ENCODE measurements around the gene SPSB1.

Gene SPSB1

DNA sequence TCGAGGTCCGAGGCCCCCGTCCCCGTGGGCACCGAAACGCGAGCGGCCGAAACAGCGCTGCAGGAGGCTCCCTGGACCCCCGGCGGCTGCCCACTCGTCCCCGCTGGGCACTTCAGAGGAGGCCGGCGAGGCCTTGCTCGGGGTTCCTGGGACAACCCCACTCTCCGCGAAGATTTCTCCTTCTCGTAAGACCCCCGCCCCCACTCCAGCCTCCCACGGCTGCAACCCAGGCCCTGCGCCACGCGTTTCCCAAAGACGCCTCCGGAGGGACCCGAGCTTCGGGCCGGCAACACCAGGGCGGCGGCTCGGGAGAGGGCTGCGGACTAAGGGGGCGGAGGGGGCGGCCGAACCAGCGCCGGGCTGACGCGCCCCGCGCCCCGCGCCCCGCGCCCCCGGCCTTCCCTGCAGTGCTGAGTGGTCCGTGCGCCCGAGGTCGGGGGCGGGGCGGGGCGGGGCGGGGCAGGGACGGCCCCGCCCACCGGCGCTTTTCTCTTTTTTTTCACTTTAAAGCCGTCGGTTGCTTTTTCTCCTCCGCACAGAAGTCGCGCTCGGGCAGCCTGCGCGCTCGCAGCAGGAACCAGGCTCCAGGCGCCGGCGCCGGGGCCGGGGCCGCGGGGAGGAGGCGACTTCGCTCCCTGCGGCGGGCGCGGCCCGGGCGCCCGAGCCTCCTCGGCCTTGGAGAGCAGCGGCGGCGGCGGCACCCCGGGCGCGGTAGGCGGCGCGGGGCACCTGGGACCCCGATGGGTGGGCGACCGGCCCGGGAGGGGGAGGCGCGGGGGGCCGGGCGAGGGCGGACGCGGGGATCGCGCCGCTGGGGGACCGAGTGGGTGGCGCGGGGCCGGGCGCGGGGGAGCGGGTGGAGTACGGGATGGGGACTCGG, at the start of gene SPSB1:
Gene SPSB1, plus strand, starts transcription at position 534 of the 880 bp plus-strand sequence. CDS start 62,998 bp downstream, outside the sequence.
- ChIA-PET POLR2A (no interaction called here), CTCF (interaction anchor here (0.8 to 5.8 kb wide), 5 partner anchors 11 to 203 kb away, joined by 3 to 91 read pairs (median 44); no protein-coding TSS in a partner anchor)
- Histone ChIP-seq H3K36me3 (ENCODE audit: control insufficient read depth in 2 of 2, insufficient read depth in 1 of 2, low read length in 2 of 2) (peaks cover 0 to 3% of the 10 kb centered on the region in 2 experiments; a peak in 1 of 3 replicates), H3K27ac (ENCODE audit: extremely low read depth, low read depth, low read length) (peak within 1 kb of the TSS; percentile 48; the same call in 1 of the 2 replicates), H3K4me1 (ENCODE audit: control insufficient read depth, insufficient read depth, low read length) (no peaks in the 10 kb centered on the region), H3K9me3 (ENCODE audit: control insufficient read depth, insufficient read depth, low read depth, low read length) (no peaks in the 10 kb centered on the region), H3K4me3 (ENCODE audit: low read depth, low read length) (peak within 1 kb of the TSS; percentile 67)
- TF ChIP-seq, protein P1, sequence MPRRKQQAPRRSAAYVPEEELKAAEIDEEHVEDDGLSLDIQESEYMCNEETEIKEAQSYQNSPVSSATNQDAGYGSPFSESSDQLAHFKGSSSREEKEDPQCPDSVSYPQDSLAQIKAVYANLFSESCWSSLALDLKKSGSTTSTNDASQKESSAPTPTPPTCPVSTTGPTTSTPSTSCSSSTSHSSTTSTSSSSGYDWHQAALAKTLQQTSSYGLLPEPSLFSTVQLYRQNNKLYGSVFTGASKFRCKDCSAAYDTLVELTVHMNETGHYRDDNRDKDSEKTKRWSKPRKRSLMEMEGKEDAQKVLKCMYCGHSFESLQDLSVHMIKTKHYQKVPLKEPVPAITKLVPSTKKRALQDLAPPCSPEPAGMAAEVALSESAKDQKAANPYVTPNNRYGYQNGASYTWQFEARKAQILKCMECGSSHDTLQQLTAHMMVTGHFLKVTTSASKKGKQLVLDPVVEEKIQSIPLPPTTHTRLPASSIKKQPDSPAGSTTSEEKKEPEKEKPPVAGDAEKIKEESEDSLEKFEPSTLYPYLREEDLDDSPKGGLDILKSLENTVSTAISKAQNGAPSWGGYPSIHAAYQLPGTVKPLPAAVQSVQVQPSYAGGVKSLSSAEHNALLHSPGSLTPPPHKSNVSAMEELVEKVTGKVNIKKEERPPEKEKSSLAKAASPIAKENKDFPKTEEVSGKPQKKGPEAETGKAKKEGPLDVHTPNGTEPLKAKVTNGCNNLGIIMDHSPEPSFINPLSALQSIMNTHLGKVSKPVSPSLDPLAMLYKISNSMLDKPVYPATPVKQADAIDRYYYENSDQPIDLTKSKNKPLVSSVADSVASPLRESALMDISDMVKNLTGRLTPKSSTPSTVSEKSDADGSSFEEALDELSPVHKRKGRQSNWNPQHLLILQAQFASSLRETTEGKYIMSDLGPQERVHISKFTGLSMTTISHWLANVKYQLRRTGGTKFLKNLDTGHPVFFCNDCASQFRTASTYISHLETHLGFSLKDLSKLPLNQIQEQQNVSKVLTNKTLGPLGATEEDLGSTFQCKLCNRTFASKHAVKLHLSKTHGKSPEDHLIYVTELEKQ (tag by site-specific recombination; IDR thresholded peaks at IDR 0.05; ENCODE audit: borderline replicate concordance) = no peak
- TF ChIP-seq ZBTB8A (tag by site-specific recombination; IDR thresholded peaks at IDR 0.05) = peak; percentile 81
- TF ChIP-seq ZNF501 (tag by site-specific recombination; IDR thresholded peaks at IDR 0.05) = no peak
- peak; percentile 40 for TF ChIP-seq SP3 (tag by site-specific recombination; IDR thresholded peaks at IDR 0.05)
- TF ChIP-seq ZBTB20 (tag by site-specific recombination; IDR thresholded peaks at IDR 0.05) = 0 out of 2 replicates have a peak, but pooled peaks have one; percentile 16
- peak; percentile 30; the same call in 1 of the 2 replicates for TF ChIP-seq ZIC2 (tag by site-specific recombination; IDR thresholded peaks at IDR 0.05)
- TF ChIP-seq, protein P2, sequence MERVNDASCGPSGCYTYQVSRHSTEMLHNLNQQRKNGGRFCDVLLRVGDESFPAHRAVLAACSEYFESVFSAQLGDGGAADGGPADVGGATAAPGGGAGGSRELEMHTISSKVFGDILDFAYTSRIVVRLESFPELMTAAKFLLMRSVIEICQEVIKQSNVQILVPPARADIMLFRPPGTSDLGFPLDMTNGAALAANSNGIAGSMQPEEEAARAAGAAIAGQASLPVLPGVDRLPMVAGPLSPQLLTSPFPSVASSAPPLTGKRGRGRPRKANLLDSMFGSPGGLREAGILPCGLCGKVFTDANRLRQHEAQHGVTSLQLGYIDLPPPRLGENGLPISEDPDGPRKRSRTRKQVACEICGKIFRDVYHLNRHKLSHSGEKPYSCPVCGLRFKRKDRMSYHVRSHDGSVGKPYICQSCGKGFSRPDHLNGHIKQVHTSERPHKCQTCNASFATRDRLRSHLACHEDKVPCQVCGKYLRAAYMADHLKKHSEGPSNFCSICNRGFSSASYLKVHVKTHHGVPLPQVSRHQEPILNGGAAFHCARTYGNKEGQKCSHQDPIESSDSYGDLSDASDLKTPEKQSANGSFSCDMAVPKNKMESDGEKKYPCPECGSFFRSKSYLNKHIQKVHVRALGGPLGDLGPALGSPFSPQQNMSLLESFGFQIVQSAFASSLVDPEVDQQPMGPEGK (tag by site-specific recombination; IDR thresholded peaks at IDR 0.05) = peak; percentile 63
- TF ChIP-seq, protein P3, sequence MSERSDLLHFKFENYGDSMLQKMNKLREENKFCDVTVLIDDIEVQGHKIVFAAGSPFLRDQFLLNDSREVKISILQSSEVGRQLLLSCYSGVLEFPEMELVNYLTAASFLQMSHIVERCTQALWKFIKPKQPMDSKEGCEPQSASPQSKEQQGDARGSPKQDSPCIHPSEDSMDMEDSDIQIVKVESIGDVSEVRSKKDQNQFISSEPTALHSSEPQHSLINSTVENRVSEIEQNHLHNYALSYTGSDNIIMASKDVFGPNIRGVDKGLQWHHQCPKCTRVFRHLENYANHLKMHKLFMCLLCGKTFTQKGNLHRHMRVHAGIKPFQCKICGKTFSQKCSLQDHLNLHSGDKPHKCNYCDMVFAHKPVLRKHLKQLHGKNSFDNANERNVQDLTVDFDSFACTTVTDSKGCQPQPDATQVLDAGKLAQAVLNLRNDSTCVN (tag by site-specific recombination; optimal IDR thresholded peaks at IDR 0.05) = peak; percentile 55
- no peak for TF ChIP-seq ZNF561 (tag by site-specific recombination; IDR thresholded peaks at IDR 0.05; ENCODE audit: borderline replicate concordance)
- TF ChIP-seq, protein P4, sequence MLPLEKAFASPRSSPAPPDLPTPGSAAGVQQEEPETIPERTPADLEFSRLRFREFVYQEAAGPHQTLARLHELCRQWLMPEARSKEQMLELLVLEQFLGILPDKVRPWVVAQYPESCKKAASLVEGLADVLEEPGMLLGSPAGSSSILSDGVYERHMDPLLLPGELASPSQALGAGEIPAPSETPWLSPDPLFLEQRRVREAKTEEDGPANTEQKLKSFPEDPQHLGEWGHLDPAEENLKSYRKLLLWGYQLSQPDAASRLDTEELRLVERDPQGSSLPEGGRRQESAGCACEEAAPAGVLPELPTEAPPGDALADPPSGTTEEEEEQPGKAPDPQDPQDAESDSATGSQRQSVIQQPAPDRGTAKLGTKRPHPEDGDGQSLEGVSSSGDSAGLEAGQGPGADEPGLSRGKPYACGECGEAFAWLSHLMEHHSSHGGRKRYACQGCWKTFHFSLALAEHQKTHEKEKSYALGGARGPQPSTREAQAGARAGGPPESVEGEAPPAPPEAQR (tag by site-specific recombination; IDR thresholded peaks at IDR 0.05) = no peak
- TF ChIP-seq ZBTB7A (tag by site-specific recombination; IDR thresholded peaks at IDR 0.05; ENCODE audit: low read depth) = 0 out of 2 replicates have a peak, but pooled peaks have one; percentile 46
- TF ChIP-seq, protein P5, sequence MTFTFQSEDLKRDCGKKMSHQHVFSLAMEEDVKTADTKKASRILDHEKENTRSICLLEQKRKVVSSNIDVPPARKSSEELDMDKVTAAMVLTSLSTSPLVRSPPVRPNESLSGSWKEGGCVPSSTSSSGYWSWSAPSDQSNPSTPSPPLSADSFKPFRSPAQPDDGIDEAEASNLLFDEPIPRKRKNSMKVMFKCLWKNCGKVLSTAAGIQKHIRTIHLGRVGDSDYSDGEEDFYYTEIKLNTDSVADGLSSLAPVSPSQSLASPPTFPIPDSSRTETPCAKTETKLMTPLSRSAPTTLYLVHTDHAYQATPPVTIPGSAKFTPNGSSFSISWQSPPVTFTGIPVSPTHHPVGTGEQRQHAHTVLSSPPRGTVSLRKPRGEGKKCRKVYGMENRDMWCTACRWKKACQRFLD (tag by site-specific recombination; IDR thresholded peaks at IDR 0.05) = no peak
- peak; percentile 95 for TF ChIP-seq ZFHX2 (tag by site-specific recombination; conservative IDR thresholded peaks at IDR 0.05)
- peak; percentile 87 for TF ChIP-seq GLIS2 (tag by site-specific recombination; IDR thresholded peaks at IDR 0.05)
- TF ChIP-seq GLIS1 (tag by site-specific recombination; IDR thresholded peaks at IDR 0.05) = peak; percentile 60
- no peak for TF ChIP-seq YY2 (tag by site-specific recombination; IDR thresholded peaks at IDR 0.05)
- TF ChIP-seq ZBTB48 (tag by site-specific recombination; IDR thresholded peaks at IDR 0.05) = peak; percentile 54
- TF ChIP-seq ZNF335 (tag by site-specific recombination; conservative IDR thresholded peaks at IDR 0.05) = peak; percentile 90
- 0 out of 2 replicates have a peak, but pooled peaks have one; percentile 26 for TF ChIP-seq KLF16 (tag by site-specific recombination; IDR thresholded peaks at IDR 0.05)
- TF ChIP-seq SP7 (tag by site-specific recombination; IDR thresholded peaks at IDR 0.05) = 0 out of 2 replicates have a peak, but pooled peaks have one; percentile 25
- TF ChIP-seq KLF8 (tag by site-specific recombination; IDR thresholded peaks at IDR 0.05) = peak; percentile 55; the same call in 1 of the 2 replicates
- TF ChIP-seq, protein P6, sequence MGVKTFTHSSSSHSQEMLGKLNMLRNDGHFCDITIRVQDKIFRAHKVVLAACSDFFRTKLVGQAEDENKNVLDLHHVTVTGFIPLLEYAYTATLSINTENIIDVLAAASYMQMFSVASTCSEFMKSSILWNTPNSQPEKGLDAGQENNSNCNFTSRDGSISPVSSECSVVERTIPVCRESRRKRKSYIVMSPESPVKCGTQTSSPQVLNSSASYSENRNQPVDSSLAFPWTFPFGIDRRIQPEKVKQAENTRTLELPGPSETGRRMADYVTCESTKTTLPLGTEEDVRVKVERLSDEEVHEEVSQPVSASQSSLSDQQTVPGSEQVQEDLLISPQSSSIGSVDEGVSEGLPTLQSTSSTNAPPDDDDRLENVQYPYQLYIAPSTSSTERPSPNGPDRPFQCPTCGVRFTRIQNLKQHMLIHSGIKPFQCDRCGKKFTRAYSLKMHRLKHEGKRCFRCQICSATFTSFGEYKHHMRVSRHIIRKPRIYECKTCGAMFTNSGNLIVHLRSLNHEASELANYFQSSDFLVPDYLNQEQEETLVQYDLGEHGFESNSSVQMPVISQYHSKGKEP (tag by site-specific recombination; IDR thresholded peaks at IDR 0.05) = no peak
- TF ChIP-seq EGR2 (tag by site-specific recombination; IDR thresholded peaks at IDR 0.05; ENCODE audit: low read depth) = peak; percentile 88
